ENCODE measurements around the gene NFKBIL1.

DNA sequence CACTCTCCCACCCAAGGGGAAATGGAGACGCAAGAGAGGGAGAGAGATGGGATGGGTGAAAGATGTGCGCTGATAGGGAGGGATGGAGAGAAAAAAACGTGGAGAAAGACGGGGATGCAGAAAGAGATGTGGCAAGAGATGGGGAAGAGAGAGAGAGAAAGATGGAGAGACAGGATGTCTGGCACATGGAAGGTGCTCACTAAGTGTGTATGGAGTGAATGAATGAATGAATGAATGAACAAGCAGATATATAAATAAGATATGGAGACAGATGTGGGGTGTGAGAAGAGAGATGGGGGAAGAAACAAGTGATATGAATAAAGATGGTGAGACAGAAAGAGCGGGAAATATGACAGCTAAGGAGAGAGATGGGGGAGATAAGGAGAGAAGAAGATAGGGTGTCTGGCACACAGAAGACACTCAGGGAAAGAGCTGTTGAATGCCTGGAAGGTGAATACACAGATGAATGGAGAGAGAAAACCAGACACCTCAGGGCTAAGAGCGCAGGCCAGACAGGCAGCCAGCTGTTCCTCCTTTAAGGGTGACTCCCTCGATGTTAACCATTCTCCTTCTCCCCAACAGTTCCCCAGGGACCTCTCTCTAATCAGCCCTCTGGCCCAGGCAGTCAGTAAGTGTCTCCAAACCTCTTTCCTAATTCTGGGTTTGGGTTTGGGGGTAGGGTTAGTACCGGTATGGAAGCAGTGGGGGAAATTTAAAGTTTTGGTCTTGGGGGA lies 28.7 kb downstream of the NFKBIL1 start:
- TF ChIP-seq POLR2A (IDR thresholded peaks at IDR 0.05), result no peak
- no peak for TF ChIP-seq CTCF (IDR thresholded peaks at IDR 0.05)

Measured in thyroid gland (tissue), 4 donors.